T-helper 2 cell treated with Interferon-gamma antibody and Interleukin-4, amounts not matched to agents 5 μg/mL and 100 μg/mL, for 36 hours (primary cell): ENCODE results near the gene FMN1.

Source experiments
- DNase-seq: peaks from one replicate; pipeline ENCODE4 v3.0.0; 2021; ENCODE audit warnings: low spot score
- H3K27ac Mint-ChIP-seq: one replicate; pipeline ENCODE4 v1.8.0; 2021; ENCODE audit warnings: mild to moderate bottlenecking, mixed read lengths
- H3K27me3 Mint-ChIP-seq: one replicate; pipeline ENCODE4 v1.8.0; 2021; ENCODE audit warnings: low read depth, mixed read lengths
- H3K36me3 Mint-ChIP-seq: one replicate; pipeline ENCODE4 v1.8.0; 2021; ENCODE audit warnings: low read depth, mixed read lengths
- H3K4me1 Mint-ChIP-seq: one replicate; pipeline ENCODE4 v1.8.0; 2021; ENCODE audit warnings: low read depth, mixed read lengths
- H3K4me3 Mint-ChIP-seq: one replicate; pipeline ENCODE4 v1.8.0; 2022; ENCODE audit warnings: mild to moderate bottlenecking, moderate library complexity, mixed read lengths
- H3K9me3 Mint-ChIP-seq: one replicate; pipeline ENCODE4 v1.8.0; 2021; ENCODE audit warnings: mixed read lengths

FMN1 gene

DNA sequence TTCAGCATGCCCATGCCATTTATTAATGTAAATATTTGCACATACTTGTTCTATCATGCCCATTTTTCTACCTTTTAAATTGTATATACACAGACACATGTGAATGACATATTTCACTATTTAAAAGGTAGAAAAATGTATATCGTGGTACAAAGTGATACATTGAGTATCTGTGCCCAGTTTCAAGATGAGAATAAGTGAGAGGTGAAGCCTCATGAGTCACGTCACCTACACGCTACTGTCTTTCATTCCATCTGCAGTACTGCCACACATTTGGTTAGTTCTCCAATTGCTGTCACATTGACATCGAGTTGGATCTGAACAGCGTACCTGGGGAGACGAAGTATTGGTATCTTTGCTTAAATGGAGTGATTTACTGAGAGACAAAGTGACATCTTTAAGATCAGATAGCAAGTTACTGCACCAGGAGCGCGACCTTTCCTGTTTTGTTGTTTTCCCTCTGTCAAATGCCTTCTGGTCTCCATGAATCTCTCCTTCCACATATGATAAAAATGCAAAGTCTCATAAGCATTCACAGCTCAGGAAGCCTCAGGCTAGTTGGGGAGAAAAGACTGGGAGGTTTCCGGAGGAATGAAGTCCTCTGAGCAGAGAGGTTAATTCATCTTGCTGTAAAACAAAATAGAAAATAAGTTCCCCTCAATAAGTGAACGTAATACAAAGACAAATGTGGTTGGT, 464.7 kb downstream of the FMN1 start:
- Mint-ChIP-seq H3K4me1 (no peaks in the 10 kb centered on the region), H3K4me3 (no peak overlapping the region), H3K36me3 (no peaks in the 10 kb centered on the region), H3K27me3 (peaks cover 55% of the 10 kb centered on the region), H3K9me3 (peaks cover 5% of the 10 kb centered on the region), H3K27ac (no peak overlapping the region)
- DNase-seq, result no peak

DNA sequence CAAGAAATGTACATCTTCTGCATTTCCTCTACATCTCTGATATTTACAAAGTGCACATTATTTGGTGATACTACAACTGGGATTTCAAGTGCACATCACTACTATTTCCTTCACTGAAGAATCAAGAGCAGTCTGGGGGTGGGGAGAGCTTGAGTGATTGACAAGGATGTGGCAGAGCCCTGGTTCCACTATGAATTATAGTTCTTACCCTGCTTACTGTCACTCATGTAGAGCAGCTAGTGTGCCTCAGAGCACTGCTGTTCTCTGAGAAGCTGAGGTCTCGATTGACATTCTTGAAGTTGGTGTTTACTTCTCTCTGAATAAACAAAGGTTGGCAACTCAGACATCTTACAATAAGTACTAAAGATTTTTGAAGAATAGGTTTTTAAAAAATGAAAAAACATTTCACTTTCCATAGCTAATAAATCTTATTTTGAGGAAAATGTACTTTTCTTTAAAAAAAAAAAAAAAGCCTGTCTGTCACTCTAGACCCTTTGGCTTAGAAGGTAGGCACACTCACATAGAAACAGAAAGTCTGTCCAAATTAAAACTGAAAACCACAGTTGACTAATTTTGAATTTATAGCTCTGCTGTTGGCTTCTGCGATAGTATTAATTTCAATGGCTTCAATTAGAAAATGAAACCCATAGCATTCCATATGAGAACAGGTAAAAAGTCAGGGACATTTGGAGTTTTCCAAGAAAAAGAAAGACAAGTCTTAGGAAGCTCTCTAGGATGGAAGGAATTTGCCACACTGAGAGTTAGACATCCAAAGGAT, 471.2 kb downstream of the FMN1 start:
- Mint-ChIP-seq H3K4me1 (peaks cover 15% of the 10 kb centered on the region), H3K27ac (no peak overlapping the region), H3K27me3 (peaks cover 81% of the 10 kb centered on the region), H3K9me3 (peaks cover 5% of the 10 kb centered on the region), H3K4me3 (no peak overlapping the region), H3K36me3 (no peaks in the 10 kb centered on the region)
- DNase-seq, result no peak

DNA sequence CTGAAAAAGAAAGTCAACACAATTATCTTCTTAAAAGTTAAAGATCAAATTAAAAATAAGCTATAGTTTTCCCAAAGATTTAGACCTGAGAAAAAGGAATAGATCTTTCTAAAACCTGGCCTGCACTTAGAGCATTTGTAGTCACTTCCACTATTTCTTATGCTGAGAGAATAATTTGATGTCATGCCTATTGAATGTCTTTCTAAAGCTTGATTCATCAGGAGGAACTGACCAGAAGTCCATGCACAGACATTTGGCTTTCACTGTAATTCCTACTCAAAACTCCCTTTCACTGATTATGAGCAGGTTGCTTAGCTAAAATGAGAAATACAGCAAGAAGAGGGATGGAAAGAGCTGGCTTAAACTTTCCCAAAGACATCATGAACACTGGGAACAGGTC, 472.4 kb downstream of the FMN1 start:
- no peak for DNase-seq
- H3K27ac Mint-ChIP-seq, result no peak overlapping the region
- H3K36me3 Mint-ChIP-seq, result no peaks in the 10 kb centered on the region
- peaks cover 5% of the 10 kb centered on the region for H3K9me3 Mint-ChIP-seq
- H3K4me1 Mint-ChIP-seq, result peaks cover 16% of the 10 kb centered on the region
- no peak overlapping the region for H3K4me3 Mint-ChIP-seq
- peaks cover 81% of the 10 kb centered on the region for H3K27me3 Mint-ChIP-seq

DNA sequence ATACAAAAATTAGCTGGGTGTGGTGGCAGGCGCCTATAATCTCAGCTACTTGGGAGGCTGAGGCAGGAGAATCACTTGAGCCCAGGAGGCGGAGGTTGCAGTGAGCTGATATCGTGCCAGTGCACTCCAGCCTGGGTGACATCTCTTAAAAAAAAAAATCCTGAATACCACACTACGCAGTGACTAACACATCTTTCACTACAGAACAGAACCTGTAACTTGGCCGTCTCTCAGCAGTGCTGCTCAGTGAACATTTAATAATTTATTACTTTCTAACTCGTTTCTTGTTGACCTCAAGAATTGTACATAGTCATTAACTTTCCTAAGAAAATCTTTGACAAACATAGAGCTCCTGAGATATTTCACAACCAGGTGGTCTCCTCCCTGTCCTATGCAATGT, 472.9 kb downstream of the FMN1 start:
- H3K27ac Mint-ChIP-seq, result no peak overlapping the region
- peaks cover 5% of the 10 kb centered on the region for H3K9me3 Mint-ChIP-seq
- no peak for DNase-seq
- H3K4me3 Mint-ChIP-seq, result no peak overlapping the region
- peaks cover 84% of the 10 kb centered on the region for H3K27me3 Mint-ChIP-seq
- peaks cover 21% of the 10 kb centered on the region for H3K4me1 Mint-ChIP-seq
- H3K36me3 Mint-ChIP-seq, result no peaks in the 10 kb centered on the region

DNA sequence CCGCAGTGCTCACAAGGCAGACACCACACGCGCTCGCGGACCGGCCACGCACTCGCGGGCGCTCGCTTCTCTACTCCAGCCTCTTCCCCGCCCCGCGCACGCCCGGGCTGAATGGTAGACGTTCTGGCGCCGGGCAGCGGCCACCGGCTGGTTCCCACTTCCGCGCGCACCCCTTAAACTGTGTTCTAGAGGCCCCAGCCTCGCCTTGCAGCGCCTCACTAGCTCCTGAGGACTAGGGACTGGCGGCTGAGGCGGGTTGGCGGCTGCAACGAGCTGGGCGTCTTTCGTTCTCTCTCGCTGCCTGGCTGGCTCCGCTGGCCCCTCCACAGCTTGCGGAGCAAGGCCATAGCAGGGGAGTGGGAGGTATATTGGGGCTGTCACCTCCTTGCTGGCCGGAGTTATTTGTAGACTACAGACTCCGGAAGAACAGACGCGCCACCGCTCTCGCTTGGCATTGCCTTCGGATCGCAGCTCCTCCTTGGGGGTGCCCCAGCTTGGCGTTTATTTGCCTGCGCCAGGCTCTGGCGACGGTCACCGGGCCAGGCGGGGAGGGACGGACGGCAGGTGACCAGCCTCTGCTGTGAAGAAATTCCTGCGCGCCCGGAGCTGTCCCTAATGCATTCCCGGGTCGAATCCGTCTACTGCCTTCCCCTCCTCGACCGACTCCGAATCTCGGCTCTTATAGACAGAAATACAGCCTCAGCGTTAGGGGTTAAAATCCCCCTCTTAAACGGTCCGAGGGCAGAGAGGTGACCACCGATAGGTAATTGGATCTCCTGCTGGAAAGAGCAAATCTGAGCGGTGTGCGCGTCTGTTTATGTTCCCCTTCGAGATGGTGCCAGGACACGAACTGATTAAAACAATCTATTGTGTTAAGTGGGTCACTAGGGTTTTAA, 475.4 kb downstream of the FMN1 start:
- no peak for DNase-seq
- Mint-ChIP-seq H3K9me3 (no peaks in the 10 kb centered on the region), H3K27me3 (peaks cover 86% of the 10 kb centered on the region), H3K36me3 (no peaks in the 10 kb centered on the region), H3K4me1 (peaks cover 22% of the 10 kb centered on the region), H3K27ac (no peak overlapping the region), H3K4me3 (peak overlapping the region; percentile 19)

DNA sequence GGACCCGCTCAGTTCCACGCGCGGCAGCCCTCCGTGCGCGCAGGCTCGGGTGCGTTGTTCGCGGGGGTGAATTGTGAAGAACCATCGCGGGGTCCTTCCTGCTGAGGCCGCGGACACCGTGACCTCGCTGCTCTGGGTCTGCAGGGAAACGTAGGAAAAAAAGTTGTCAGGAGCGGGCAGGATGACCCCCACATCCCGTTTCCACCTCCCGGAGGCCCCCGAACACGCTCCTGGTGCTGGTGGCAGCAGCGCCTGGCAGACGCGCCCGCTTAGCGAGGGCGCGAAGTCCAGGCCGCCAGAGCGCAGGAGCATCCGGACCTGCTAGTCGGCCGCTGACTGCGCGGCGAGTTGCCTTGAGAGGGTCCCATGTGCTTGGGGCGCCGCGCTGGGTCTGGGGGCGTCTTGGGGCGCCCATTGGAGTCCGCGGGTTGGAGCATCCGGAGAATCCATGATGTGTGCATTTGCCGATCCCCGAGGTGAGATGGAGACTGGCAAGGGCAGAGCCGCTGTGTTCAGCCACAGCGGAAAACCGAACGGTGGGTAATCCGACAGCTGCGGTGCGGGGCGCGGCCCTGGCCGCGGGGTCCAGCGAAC, 476.2 kb downstream of the FMN1 start:
- Mint-ChIP-seq H3K36me3 (no peaks in the 10 kb centered on the region), H3K4me3 (peak overlapping the region; percentile 19), H3K9me3 (no peaks in the 10 kb centered on the region), H3K27me3 (peaks cover 89% of the 10 kb centered on the region), H3K4me1 (peaks cover 18% of the 10 kb centered on the region), H3K27ac (no peak overlapping the region)
- no peak for DNase-seq

DNA sequence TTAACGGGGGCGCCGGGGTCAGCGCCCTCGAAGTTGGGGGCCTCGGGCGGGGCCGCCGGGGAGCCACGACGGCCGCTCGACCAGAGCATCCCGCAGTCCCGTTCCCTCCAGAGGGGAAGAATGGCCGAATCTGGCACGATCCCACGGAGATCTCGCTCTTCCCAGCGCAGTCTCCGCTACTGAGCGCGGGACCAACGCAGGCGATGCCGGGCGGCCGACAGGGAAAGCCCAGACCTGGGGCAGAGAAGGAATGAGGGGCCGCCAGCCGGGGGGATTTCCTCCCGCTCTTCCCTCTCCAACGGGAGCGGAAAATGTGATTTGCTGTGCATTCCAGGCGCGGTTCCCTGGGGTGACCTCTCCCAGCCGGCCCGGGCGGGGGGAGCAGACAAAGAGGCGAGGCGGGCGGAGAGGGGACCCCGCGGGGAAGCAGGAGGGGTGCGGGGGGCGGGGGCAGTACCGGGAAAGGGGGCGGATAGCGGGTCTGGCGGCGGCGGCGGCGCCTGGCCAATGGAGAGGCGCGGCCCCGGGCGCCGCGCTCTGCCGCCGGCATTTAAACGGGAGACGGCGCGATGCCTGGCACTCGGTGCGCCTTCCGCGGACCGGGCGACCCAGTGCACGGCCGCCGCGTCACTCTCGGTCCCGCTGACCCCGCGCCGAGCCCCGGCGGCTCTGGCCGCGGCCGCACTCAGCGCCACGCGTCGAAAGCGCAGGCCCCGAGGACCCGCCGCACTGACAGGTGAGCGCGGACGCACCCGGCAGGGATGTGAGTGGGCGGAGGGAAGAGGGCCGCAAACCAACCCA, 476.9 kb downstream of the FMN1 start, which contains the start of gene GREM1:
Gene GREM1, plus strand, starts transcription at position 579 of the 801 bp plus-strand sequence. CDS start 12,687 bp downstream, outside the sequence.
- H3K36me3 Mint-ChIP-seq, result no peaks in the 10 kb centered on the region
- no peaks in the 10 kb centered on the region for H3K9me3 Mint-ChIP-seq
- DNase-seq, result no peak
- peaks cover 89% of the 10 kb centered on the region for H3K27me3 Mint-ChIP-seq
- H3K27ac Mint-ChIP-seq, result no peak within 1 kb of the TSS
- peaks cover 12% of the 10 kb centered on the region for H3K4me1 Mint-ChIP-seq
- H3K4me3 Mint-ChIP-seq, result peak within 1 kb of the TSS; percentile 19

DNA sequence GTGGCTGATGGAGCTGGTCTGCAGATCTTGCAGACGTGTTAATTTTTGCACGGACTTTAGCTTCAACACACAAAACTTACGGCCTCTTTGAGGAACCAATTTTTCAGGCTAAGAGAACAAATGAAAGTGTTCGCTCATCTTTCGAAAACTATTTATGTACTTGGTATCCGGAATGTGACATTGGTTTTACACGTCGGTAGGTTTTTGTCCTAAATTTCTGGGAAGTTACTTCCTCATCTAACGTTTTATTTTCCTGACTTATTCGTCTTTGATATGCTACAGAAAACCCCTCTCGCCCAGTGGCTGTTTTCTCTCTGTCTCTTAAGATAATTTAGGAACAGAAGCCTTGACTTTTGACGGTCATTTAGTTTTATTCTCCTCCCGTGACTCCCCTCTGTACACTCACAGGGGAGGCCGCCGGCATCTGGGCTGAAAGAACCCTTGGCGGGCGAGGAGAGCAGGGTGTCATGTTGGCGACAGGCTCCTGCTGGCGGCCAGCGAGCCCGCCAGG, 477.5 kb downstream of the FMN1 start:
- Mint-ChIP-seq H3K27me3 (peaks cover 82% of the 10 kb centered on the region), H3K36me3 (no peaks in the 10 kb centered on the region), H3K9me3 (no peaks in the 10 kb centered on the region), H3K27ac (no peak overlapping the region), H3K4me1 (peaks cover 10% of the 10 kb centered on the region), H3K4me3 (peak overlapping the region; percentile 11)
- no peak for DNase-seq

DNA sequence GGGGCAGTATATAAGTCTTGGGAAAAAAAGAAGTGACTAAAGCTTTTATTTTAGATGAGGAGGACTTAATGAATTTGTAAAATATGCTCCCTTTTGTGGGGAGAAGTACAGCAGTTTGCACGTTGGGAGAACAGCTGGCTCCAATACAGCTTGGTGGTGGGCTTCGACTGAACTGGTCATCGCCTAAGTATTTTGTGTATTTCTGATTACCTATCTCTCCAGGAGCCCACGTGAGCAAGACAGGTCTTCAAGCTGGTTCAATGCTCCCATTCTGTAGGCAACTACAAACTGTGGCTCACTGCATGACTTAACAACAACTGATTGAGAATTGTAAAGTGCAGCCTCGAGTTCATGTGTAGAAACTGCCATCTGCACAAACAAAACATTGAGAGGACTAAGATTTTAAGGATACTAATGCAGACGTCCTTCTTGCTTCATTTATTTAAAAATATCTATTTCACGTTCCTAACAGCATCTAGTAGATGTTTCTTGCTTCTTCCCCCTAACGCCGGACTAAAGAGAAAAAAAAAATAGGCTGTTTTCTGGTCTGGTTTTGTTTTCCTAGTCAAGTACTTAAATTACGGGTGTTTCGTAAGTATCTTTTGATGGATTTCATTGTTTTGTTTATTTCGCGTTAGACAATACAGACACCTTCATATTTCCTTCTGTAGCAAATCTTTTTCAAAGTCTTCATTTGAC, 478.1 kb downstream of the FMN1 start:
- Mint-ChIP-seq H3K36me3 (no peaks in the 10 kb centered on the region), H3K4me1 (peaks cover 10% of the 10 kb centered on the region), H3K27me3 (peaks cover 80% of the 10 kb centered on the region), H3K27ac (no peak overlapping the region), H3K4me3 (peak overlapping the region; percentile 11), H3K9me3 (no peaks in the 10 kb centered on the region)
- DNase-seq, result no peak
